SK-N-SH (cell line): Measurements from ENCODE around the gene CDR2. TPM values are rescaled to one million over a fixed set of nuclear protein-coding genes. Genes with fewer than 3 reads are reported as not detected.

Experiments
- CTCF ChIA-PET: fragments of 300-600, 350-600 bp; formaldehyde crosslinking; extraction: SDS; loops from one replicate; lab custom pipeline; 2021; lab: Yijun Ruan, JAX
- POLR2A ChIA-PET: fragments of 350-600 bp; sonication (Branson Sonifier 250); formaldehyde crosslinking; extraction: SDS; loops from one replicate; lab custom pipeline; 2020; ENCODE audit warnings: antibody characterized with exemption, inconsistent platforms; lab: Yijun Ruan, JAX
- DNase-seq: peaks from one replicate; pipeline ENCODE4 v3.0.0; 2012
- H2AFZ ChIP-seq: fragments of 200-600 bp; sonication (generic); 2 replicates; pipeline ENCODE4 v1.8.1; 2016; ENCODE audit warnings: antibody characterized with exemption, mild to moderate bottlenecking, low read depth
- H3F3A ChIP-seq: fragments of 200-600 bp; sonication (generic); replicated peaks from 2 replicates; pipeline ENCODE3; 2016; ENCODE audit warnings: antibody characterized with exemption, mild to moderate bottlenecking; ENCODE audit not compliant: insufficient read depth
- H3K27ac ChIP-seq, 2 experiments: fragments of 200-500 bp in 1 of 2; fragments of 200-600 bp in 1 of 2; sonication (Bioruptor generic) in 1 of 2; sonication (generic), shearing (Covaris generic) in 1 of 2; 2 replicates each; pipeline versions ENCODE4 v1.5.1 to v1.6.1; 2014 to 2016; ENCODE audit warnings: low read depth in 2 of 2, inconsistent platforms in 1 of 2, low read length in 1 of 2, mild to moderate bottlenecking in 1 of 2, mixed read lengths in 1 of 2
- H3K27me3 ChIP-seq: fragments of 200-600 bp; sonication (generic), shearing (Covaris generic); 2 replicates; pipeline ENCODE4 v1.6.1; 2016; ENCODE audit warnings: mixed run types; ENCODE audit not compliant: insufficient read depth
- H3K36me3 ChIP-seq, 2 experiments: fragments of 200-500 bp in 1 of 2; fragments of 200-600 bp in 1 of 2; sonication (Bioruptor generic) in 1 of 2; sonication (generic) in 1 of 2; replicated peaks in 1 of 2; 2 replicates each; pipeline versions ENCODE3 to v1.5.1; 2014 to 2016; ENCODE audit warnings: low read length in 1 of 2, mild to moderate bottlenecking in 1 of 2; ENCODE audit not compliant: insufficient read depth in 2 of 2, control insufficient read depth in 1 of 2
- H3K4me1 ChIP-seq, 2 experiments: fragments of 200-500 bp in 1 of 2; fragments of 200-600 bp in 1 of 2; sonication (Bioruptor generic) in 1 of 2; sonication (generic), shearing (Covaris generic) in 1 of 2; 2 replicates each; pipeline versions ENCODE4 v1.5.1 to v1.6.1; 2014 to 2016; ENCODE audit warnings: low read depth in 1 of 2, low read length in 1 of 2, mixed run types in 1 of 2; ENCODE audit not compliant: insufficient read depth in 2 of 2, control insufficient read depth in 1 of 2
- H3K4me2 ChIP-seq: fragments of 200-600 bp; sonication (generic), shearing (Covaris generic); 2 replicates; pipeline ENCODE4 v1.6.1; 2017; ENCODE audit warnings: mixed run types
- H3K4me3 ChIP-seq, 2 experiments: fragments of 200-500 bp in 1 of 2; fragments of 200-600 bp in 1 of 2; sonication (Bioruptor generic) in 1 of 2; sonication (generic), shearing (Covaris generic) in 1 of 2; 2 replicates each; pipeline versions ENCODE4 v1.5.1 to v1.8.1; 2014 to 2016; ENCODE audit warnings: low read depth in 2 of 2, inconsistent platforms in 1 of 2, low read length in 1 of 2, mild to moderate bottlenecking in 1 of 2, mixed read lengths in 1 of 2, moderate library complexity in 1 of 2
- H3K79me2 ChIP-seq: fragments of 200-600 bp; sonication (generic); 2 replicates; pipeline ENCODE4 v1.8.1; 2017; ENCODE audit warnings: mild to moderate bottlenecking; ENCODE audit not compliant: insufficient read depth
- H3K9ac ChIP-seq: fragments of 200-600 bp; sonication (generic); 2 replicates; pipeline ENCODE4 v1.6.1; 2017; ENCODE audit warnings: mixed run types
- H3K9me2 ChIP-seq: fragments of 200-600 bp; sonication (generic); 2 replicates; pipeline ENCODE4 v1.6.1; 2017; ENCODE audit warnings: mixed run types
- H3K9me3 ChIP-seq: fragments of 200-600 bp; sonication (generic); 2 replicates; pipeline ENCODE4 v1.6.1; 2017; ENCODE audit warnings: mixed run types, mild to moderate bottlenecking, moderate library complexity
- H4K20me1 ChIP-seq: fragments of 200-600 bp; sonication (generic); 2 replicates; pipeline ENCODE4 v1.6.1; 2017; ENCODE audit warnings: mild to moderate bottlenecking, mixed run types; ENCODE audit not compliant: insufficient read depth
- ELF1 ChIP-seq: IDR thresholded peaks from 2 replicates; pipeline ENCODE4 v1.4.0; 2012
- EP300 ChIP-seq, 2 experiments: IDR thresholded peaks; 2 replicates each; pipeline versions ENCODE4 v1.4.0 to v1.6.1; 2012; ENCODE audit warnings: borderline replicate concordance in 1 of 2, low read depth in 1 of 2, low read length in 1 of 2
- FOSL2 ChIP-seq: IDR thresholded peaks from 2 replicates; pipeline ENCODE4 v1.4.0; 2012; ENCODE audit warnings: low read depth, mild to moderate bottlenecking, moderate library complexity, borderline replicate concordance
- MEF2A ChIP-seq: IDR thresholded peaks from 2 replicates; pipeline ENCODE4 v1.4.0; 2012; ENCODE audit warnings: low read depth, borderline replicate concordance
- NFIC ChIP-seq: IDR thresholded peaks from 2 replicates; pipeline ENCODE4 v1.4.0; 2012; ENCODE audit warnings: borderline replicate concordance
- RFX5 ChIP-seq: IDR thresholded peaks from 2 replicates; pipeline ENCODE4 v1.6.1; 2012; ENCODE audit warnings: mild to moderate bottlenecking, improper control_type of control experiment, low read length
- TCF12 ChIP-seq: IDR thresholded peaks from 2 replicates; pipeline ENCODE4 v1.4.0; 2012
- WGBS: methylation state at CpG from one replicate; pipeline ENCODE4 v1.1.6; 2017; ENCODE audit warnings: low lambda C conversion rate; 5-methylcytosine and 5-hydroxymethylcytosine counted together
- polyA plus RNA-seq, 3 experiments: library from polyadenylated mRNA; depleted of rRNA; stranded (reverse); fragments of >200 nt; gene quantifications; 2 replicates each; pipeline ENCODE4 v1.2.3, GENCODE V29; 2012
- TF ChIP-seq, protein P1 (sequence below): IDR thresholded peaks from 2 replicates; pipeline ENCODE4 v1.6.1; 2012; ENCODE audit warnings: mild to moderate bottlenecking, low read depth, low read length, moderate library complexity
- TF ChIP-seq, protein P2 (sequence below): IDR thresholded peaks from 2 replicates; pipeline ENCODE4 v1.4.0; 2012; ENCODE audit warnings: low read depth, borderline replicate concordance
- TF ChIP-seq, protein P3 (sequence below): fragments of 150-350 bp; IDR thresholded peaks from 2 replicates; pipeline ENCODE4 v1.6.1; 2017; ENCODE audit warnings: antibody characterized with exemption, low read length, low read depth, borderline replicate concordance

Gene CDR2
- polyA plus RNA-seq, 1 of the 3 experiments (the other 2 are of a cell fraction): 30.3 TPM

DNA sequence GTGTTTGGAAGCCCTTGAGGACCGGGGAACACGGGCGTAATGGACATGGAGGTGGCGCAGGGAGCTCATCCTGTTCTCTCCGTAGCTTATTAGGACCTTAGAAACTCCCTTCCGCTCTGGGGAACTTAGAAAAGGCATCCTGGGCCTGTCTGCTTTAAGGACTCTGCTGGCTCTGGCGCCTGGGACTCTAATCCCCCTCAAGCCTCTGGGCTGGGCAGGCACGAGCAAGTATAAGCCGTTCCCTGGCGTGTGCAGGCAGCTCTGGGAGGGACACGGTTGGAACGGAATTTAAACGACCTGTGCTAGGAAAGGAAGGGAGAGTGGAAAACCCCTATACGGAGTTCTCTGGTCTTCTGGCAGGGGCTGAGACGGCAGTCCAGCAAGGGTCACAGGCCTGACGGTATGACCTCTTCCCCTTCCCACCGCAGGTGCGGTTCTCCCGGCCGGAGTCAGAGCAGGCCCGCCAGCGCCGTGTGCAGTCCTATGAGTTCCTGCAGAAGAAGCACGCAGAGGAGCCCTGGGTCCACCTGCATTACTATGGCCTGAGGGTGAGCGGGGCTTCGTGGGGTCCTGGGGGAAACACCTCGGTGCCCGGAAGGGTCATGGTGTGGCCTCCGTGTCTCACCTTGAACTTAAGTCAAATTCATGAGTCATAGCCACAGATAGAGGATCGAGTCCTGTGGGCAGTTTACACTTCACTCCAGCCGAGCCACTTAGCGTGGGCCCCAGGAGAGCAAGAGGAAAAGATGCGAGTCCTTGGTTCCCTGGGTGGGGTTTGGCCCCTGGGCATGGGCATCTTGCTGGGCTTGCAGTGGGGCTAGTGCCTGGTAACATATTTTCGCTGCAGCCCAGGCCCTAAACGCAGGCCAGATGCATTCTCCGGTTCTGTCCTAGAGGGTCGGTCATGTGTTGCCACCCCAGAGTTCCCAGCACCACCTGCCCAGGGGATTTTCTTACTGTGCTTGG is 59.5 kb downstream of the CDR2 start:
- H3K79me2 ChIP-seq: no peaks in the 10 kb centered on the region
- H3K9ac ChIP-seq: no peak overlapping the region
- H3K4me2 ChIP-seq: no peak overlapping the region
- H3F3A ChIP-seq: no peaks in the 10 kb centered on the region
- DNase-seq: no peak
- no peaks in the 10 kb centered on the region for H3K27me3 ChIP-seq
- H3K4me3 ChIP-seq: no peak overlapping the region
- H2AFZ ChIP-seq: no peak overlapping the region
- no peaks in the 10 kb centered on the region for H3K4me1 ChIP-seq
- H3K9me3 ChIP-seq: no peaks in the 10 kb centered on the region
- POLR2A ChIA-PET: no interaction called here
- WGBS: 92% methylated on average over 28 of the region's 37 CpGs
- TF ChIP-seq, protein P1, sequence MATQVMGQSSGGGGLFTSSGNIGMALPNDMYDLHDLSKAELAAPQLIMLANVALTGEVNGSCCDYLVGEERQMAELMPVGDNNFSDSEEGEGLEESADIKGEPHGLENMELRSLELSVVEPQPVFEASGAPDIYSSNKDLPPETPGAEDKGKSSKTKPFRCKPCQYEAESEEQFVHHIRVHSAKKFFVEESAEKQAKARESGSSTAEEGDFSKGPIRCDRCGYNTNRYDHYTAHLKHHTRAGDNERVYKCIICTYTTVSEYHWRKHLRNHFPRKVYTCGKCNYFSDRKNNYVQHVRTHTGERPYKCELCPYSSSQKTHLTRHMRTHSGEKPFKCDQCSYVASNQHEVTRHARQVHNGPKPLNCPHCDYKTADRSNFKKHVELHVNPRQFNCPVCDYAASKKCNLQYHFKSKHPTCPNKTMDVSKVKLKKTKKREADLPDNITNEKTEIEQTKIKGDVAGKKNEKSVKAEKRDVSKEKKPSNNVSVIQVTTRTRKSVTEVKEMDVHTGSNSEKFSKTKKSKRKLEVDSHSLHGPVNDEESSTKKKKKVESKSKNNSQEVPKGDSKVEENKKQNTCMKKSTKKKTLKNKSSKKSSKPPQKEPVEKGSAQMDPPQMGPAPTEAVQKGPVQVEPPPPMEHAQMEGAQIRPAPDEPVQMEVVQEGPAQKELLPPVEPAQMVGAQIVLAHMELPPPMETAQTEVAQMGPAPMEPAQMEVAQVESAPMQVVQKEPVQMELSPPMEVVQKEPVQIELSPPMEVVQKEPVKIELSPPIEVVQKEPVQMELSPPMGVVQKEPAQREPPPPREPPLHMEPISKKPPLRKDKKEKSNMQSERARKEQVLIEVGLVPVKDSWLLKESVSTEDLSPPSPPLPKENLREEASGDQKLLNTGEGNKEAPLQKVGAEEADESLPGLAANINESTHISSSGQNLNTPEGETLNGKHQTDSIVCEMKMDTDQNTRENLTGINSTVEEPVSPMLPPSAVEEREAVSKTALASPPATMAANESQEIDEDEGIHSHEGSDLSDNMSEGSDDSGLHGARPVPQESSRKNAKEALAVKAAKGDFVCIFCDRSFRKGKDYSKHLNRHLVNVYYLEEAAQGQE: no peak
- TF ChIP-seq NFIC (no peak), MEF2A (no peak), EP300 (IDR thresholded peaks at IDR 0.05; ENCODE audit: borderline replicate concordance in 1 of 2, low read depth in 1 of 2, low read length in 1 of 2) (no peak), TCF12 (no peak), RFX5 (no peak), ELF1 (no peak), FOSL2 (no peak)
- TF ChIP-seq, protein P2, sequence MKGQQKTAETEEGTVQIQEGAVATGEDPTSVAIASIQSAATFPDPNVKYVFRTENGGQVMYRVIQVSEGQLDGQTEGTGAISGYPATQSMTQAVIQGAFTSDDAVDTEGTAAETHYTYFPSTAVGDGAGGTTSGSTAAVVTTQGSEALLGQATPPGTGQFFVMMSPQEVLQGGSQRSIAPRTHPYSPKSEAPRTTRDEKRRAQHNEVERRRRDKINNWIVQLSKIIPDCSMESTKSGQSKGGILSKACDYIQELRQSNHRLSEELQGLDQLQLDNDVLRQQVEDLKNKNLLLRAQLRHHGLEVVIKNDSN: no peak
- TF ChIP-seq, protein P3, sequence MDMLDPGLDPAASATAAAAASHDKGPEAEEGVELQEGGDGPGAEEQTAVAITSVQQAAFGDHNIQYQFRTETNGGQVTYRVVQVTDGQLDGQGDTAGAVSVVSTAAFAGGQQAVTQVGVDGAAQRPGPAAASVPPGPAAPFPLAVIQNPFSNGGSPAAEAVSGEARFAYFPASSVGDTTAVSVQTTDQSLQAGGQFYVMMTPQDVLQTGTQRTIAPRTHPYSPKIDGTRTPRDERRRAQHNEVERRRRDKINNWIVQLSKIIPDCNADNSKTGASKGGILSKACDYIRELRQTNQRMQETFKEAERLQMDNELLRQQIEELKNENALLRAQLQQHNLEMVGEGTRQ: no peak
- TF ChIP-seq, all 33 proteins: peak for 0
- no peak overlapping the region for H3K27ac ChIP-seq
- H4K20me1 ChIP-seq: no peaks in the 10 kb centered on the region
- H3K36me3 ChIP-seq: peaks cover 18 to 44% of the 10 kb centered on the region in 2 experiments
- CTCF ChIA-PET: interaction anchor here (1.4 kb wide), 1 partner anchor 15 kb away, joined by 5 read pairs; no protein-coding TSS in a partner anchor
- no peaks in the 10 kb centered on the region for H3K9me2 ChIP-seq
